ENCODE results near the gene ZFP37.
"Not testable (repeated sequence)": the region's sequence is repeated elsewhere in the genome, so short reads cannot be mapped to it uniquely, and the experiment has no call there.

Gene ZFP37

GRCh38 chr9:113056191-113057106, at the start of gene ZFP37:
Gene ZFP37, minus strand, starts transcription at chr9:113056724. Its CDS starts 36 bp downstream, at chr9:113056688.
- DNase-seq = peak; percentile 59 to 92

- not testable (repeated sequence) for DNase-seq
Measured at GRCh38 chr9:113105345-113105744, 48.8 kb upstream of the ZFP37 start.

- no peak for DNase-seq
Measured at GRCh38 chr9:113095561-113095960, 39.0 kb upstream of the ZFP37 start.

- DNase-seq = not testable (repeated sequence)
Measured at GRCh38 chr9:113089924-113090323, 33.4 kb upstream of the ZFP37 start.

GRCh38 chr9:113089143-113089505, 32.6 kb upstream of the ZFP37 start:
- not testable (repeated sequence) for DNase-seq

GRCh38 chr9:113088456-113089142, 32.1 kb upstream of the ZFP37 start:
- not testable (repeated sequence) for DNase-seq

GRCh38 chr9:113062932-113063310, 6.4 kb upstream of the ZFP37 start:
- DNase-seq = not testable (repeated sequence)

- not testable (repeated sequence) for DNase-seq
Measured at GRCh38 chr9:113062256-113062931, 5.9 kb upstream of the ZFP37 start.

GRCh38 chr9:113061072-113061850, 4.7 kb upstream of the ZFP37 start:
- DNase-seq = not testable (repeated sequence)

GRCh38 chr9:113059581-113060284, 3.2 kb upstream of the ZFP37 start:
- DNase-seq = not testable (repeated sequence)

GRCh38 chr9:113057193-113057592, 669 bp upstream of the ZFP37 start:
- no peak for DNase-seq

- DNase-seq = no peak
Measured at GRCh38 chr9:113042884-113043657, 13.5 kb downstream of the ZFP37 start.

- no peak for DNase-seq
Measured at GRCh38 chr9:113026200-113026599, 30.3 kb downstream of the ZFP37 start.

- no peak for DNase-seq
Measured at GRCh38 chr9:113018247-113018646, 38.3 kb downstream of the ZFP37 start.

- no peak for DNase-seq
Measured at GRCh38 chr9:113012492-113012891, 44.0 kb downstream of the ZFP37 start.

- peak in 1 of 2 donors; percentile 12 for DNase-seq
Measured at GRCh38 chr9:113011911-113012381, 44.6 kb downstream of the ZFP37 start, which contains the start of gene ZNF883. Gene ZNF883, minus strand, starts transcription at chr9:113012192.

GRCh38 chr9:113005777-113006176, 50.7 kb downstream of the ZFP37 start:
- DNase-seq = no peak

GRCh38 chr9:112997236-112997941, 59.1 kb downstream of the ZFP37 start:
- DNase-seq = no peak
